Omental fat pad (tissue), 4 donors: Measurements from ENCODE around the gene ARHGEF10L. TPM values are rescaled to one million over a fixed set of nuclear protein-coding genes. Genes with fewer than 3 reads are reported as not detected.

Experiments used
- ATAC-seq: fragments of 150-250 bp; one replicate; pipeline ENCODE4 v1.9.1; 2016; ENCODE audit warnings: mild to moderate bottlenecking, moderate library complexity; ENCODE audit not compliant: low FRiP score
- DNase-seq: peaks from one replicate; pipeline ENCODE4 v3.0.0-alpha.2; 2019; ENCODE audit warnings: low spot score
- total RNA-seq, 4 donors: library from RNA; depleted of rRNA; stranded (reverse); fragments of >200 nt; gene quantifications; one replicate each; pipeline ENCODE4 v1.1.0, GENCODE V29; 2016
- TF ChIP-seq, protein P1 (sequence below), 3 donors: fragments of 450-650 bp; IDR thresholded peaks; one replicate each; pipeline ENCODE4 v1.5.1; 2016 to 2017; ENCODE audit warnings: antibody characterized with exemption in 3 of 3, mild to moderate bottlenecking in 3 of 3, moderate library complexity in 2 of 3

ARHGEF10L gene
- total RNA-seq, 4 donors from 2014 or later: 17.3 to 59.0 (median 39.9) TPM

DNA sequence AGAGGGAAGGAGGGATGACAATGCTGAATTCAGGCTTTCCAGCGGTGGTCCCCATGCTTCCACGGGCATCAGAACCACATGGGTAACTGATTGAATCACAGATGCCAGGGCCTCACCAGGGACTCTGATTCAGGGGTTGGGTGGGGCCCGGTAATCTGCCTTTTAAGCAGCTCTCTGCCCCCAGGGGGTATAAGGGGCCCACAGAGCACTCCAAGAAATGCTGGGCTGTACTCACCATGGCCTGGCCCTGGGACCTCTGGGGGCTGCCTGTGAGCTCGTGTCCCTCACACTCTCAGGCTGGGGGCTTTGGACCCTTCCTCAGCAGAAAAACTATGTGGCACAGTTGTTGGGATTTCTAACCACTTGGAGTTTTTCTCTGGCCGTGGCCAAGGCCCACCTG is 70.6 kb downstream of the ARHGEF10L start:
- TF ChIP-seq, protein P1, sequence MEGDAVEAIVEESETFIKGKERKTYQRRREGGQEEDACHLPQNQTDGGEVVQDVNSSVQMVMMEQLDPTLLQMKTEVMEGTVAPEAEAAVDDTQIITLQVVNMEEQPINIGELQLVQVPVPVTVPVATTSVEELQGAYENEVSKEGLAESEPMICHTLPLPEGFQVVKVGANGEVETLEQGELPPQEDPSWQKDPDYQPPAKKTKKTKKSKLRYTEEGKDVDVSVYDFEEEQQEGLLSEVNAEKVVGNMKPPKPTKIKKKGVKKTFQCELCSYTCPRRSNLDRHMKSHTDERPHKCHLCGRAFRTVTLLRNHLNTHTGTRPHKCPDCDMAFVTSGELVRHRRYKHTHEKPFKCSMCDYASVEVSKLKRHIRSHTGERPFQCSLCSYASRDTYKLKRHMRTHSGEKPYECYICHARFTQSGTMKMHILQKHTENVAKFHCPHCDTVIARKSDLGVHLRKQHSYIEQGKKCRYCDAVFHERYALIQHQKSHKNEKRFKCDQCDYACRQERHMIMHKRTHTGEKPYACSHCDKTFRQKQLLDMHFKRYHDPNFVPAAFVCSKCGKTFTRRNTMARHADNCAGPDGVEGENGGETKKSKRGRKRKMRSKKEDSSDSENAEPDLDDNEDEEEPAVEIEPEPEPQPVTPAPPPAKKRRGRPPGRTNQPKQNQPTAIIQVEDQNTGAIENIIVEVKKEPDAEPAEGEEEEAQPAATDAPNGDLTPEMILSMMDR (IDR thresholded peaks at IDR 0.05): no peak
- ATAC-seq: no peak
- DNase-seq: no peak

DNA sequence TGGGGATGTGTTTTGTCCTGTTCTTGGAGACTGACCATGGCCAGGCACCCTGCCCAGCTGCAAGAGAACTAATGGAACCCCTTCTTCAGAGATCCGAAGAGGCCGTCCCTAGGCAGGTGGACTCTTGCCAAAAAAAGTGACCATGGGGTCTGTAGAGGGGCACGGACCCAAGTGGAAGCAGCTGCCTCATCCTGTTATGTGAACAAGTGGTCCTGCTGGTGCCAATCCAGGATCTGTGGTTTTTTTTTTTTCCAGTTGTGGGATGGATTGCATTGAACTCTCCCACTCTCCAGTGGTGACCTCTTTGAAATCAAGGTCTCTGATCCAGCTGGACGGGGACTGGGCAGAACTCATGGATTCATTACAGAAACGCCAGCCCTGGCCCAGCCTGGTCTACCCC is 71.2 kb downstream of the ARHGEF10L start:
- TF ChIP-seq, protein P1 (IDR thresholded peaks at IDR 0.05): no peak
- no peak for DNase-seq
- ATAC-seq: no peak

DNA sequence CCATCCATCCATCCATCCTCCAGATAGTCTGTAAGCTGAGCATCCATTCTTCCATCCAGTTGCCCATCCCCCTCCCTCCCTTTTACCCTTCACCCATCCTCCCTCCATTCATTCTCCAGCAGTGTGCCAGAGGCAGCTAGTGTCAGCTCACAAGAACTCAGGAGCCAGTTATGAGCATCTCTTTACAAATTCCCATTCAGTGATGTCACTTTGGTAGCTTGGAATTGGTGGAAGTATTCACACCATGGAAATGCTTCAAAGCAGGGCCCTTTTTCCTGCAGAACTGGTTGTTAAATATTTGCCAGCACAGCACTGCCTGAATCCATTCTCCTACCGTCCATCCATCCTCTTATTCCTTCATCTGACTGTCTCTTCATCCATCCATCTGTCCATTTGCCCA is 72.5 kb downstream of the ARHGEF10L start:
- TF ChIP-seq, protein P1 (IDR thresholded peaks at IDR 0.05): no peak
- no peak for DNase-seq
- no peak for ATAC-seq

DNA sequence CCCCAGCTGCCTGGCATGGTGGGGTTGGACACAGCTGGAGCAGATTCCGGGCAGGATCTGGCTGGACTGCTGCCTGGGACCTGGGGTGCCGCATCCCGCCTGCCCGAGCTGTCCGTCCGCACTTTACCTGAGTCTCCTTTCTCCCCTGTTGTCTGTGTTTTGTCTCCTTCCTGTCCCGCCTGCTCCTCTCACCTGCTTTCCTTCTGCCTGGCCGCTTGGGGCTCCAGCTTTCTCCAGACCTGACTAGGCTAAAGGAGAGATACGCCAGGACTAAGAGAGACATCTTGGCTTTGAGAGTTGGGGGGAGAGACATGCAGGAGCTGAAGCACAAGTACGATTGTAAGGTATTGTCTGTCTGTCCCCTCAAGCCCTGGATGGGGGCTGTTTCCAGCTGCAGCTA is 73.3 kb downstream of the ARHGEF10L start:
- TF ChIP-seq, protein P1 (IDR thresholded peaks at IDR 0.05): no peak
- ATAC-seq (no peak), DNase-seq (no peak)

DNA sequence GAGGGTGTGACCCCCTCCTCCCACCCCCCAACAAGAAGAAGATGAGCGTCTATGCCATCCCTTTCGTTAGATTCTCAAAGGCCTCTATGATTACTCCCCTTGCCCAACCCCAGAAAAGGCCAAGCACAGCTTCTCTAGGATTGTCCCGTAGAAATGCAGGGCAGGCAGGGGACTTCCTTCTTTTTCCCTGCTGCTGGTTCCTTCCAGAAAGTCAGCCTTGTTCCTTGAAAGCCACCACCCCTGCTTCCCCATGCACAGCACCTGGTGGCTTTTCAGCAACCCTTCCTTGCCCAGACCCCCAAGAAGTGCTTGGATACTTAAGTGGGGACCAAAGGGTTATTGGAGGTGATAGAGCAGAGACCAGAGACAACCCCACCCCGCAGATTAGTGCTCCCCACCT is 75.1 kb downstream of the ARHGEF10L start:
- ATAC-seq: no peak
- TF ChIP-seq, protein P1 (IDR thresholded peaks at IDR 0.05): no peak
- no peak for DNase-seq

DNA sequence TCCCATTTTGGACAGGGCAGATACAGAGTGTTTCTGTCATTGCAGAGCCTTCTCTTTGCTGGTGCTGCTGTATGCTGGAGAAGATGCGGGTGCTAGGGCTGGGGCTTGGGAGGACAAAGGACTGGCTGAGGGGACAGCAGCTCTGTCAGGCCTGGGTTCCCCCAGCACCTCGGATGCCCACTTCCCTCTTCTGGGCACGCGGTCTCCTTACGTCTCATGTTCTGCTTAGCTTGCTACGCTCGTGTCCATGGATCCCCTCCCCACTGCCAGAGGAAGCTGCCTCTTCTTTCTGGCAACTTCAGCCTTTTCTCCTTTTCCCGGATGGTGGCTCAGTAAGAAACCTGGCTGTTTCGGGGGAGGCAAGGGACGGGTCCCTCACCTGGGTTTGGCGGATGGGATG is 75.7 kb downstream of the ARHGEF10L start:
- no peak for ATAC-seq

DNA sequence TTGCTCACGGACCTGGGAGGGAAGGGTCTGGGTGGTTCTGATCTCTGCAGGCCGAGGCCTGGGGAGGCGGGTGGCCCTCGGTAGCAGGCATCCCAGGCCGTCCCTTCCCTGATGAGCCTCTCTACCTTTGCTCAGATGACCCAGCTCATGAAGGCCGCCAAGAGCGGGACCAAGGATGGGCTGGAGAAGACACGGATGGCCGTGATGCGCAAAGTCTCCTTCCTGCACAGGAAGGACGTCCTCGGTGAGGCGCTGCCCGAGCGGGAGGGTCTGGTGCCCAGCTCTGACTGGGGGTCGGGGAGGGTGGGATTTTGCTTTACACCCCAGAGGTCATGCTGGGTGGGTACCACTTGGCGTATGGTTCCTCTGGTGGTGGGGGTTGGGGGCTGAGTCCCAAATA is 76.5 kb downstream of the ARHGEF10L start:
- DNase-seq: no peak
- no peak for ATAC-seq

More for the DNA sequence above, 75.7 kb downstream of the ARHGEF10L start:
- TF ChIP-seq, protein P1 (IDR thresholded peaks at IDR 0.05): no peak
- DNase-seq: no peak

More for the DNA sequence above, 76.5 kb downstream of the ARHGEF10L start:
- TF ChIP-seq, protein P1 (IDR thresholded peaks at IDR 0.05): no peak
